Neural progenitor cell (in vitro differentiated cells): ENCODE data around the gene PTPRG. TPM values are rescaled to one million over a fixed set of nuclear protein-coding genes. Genes with fewer than 3 reads are reported as not detected.
"Not testable (repeated sequence)": the region's sequence is repeated elsewhere in the genome, so short reads cannot be mapped to it uniquely, and the experiment has no call there.

Experiments used
- DNase-seq: peaks from one replicate; pipeline ENCODE4 v3.0.0-alpha.2; 2016; ENCODE audit warnings: low spot score
- H2AFZ ChIP-seq: fragments of 200-600 bp; sonication (generic); replicated peaks from 2 replicates; pipeline ENCODE4 v1.6.1; 2016; ENCODE audit warnings: antibody characterized with exemption
- H3F3A ChIP-seq: fragments of 200-600 bp; sonication (generic); 2 replicates; pipeline ENCODE4 v1.6.1; 2016; ENCODE audit warnings: antibody characterized with exemption, low read depth
- H3K27ac ChIP-seq: fragments of 200-600 bp; sonication (generic); 2 replicates; pipeline ENCODE4 v1.5.1; 2016; ENCODE audit warnings: mild to moderate bottlenecking
- H3K27me3 ChIP-seq: fragments of 200-600 bp; sonication (generic); 2 replicates; pipeline ENCODE4 v1.6.1; 2016; ENCODE audit warnings: mild to moderate bottlenecking, moderate library complexity
- H3K36me3 ChIP-seq: fragments of 200-600 bp; sonication (generic); 2 replicates; pipeline ENCODE4 v1.5.1; 2016
- H3K4me1 ChIP-seq: fragments of 200-600 bp; sonication (generic); 2 replicates; pipeline ENCODE4 v1.6.1; 2016; ENCODE audit warnings: mixed run types
- H3K4me2 ChIP-seq: fragments of 200-600 bp; sonication (generic); 2 replicates; pipeline ENCODE4 v1.6.1; 2016
- H3K4me3 ChIP-seq: fragments of 200-600 bp; sonication (generic); 2 replicates; pipeline ENCODE4 v1.5.1; 2016
- H3K79me2 ChIP-seq: fragments of 200-600 bp; sonication (generic); 2 replicates; pipeline ENCODE4 v1.6.1; 2016; ENCODE audit warnings: low read depth
- H3K9ac ChIP-seq: fragments of 200-600 bp; sonication (generic); 2 replicates; pipeline ENCODE4 v1.6.1; 2016
- H3K9me3 ChIP-seq: fragments of 200-600 bp; sonication (generic); 2 replicates; pipeline ENCODE4 v1.5.1; 2016; ENCODE audit warnings: low read depth
- H4K20me1 ChIP-seq: fragments of 200-600 bp; sonication (generic); 2 replicates; pipeline ENCODE4 v1.6.1; 2016; ENCODE audit warnings: low read depth
- H3K27ac Mint-ChIP-seq: 3 replicates; pipeline ENCODE4 v1.8.0; 2021; ENCODE audit warnings: mixed read lengths
- H3K27me3 Mint-ChIP-seq: 2 replicates; pipeline ENCODE4 v1.8.0; 2022; ENCODE audit warnings: low read depth, mild to moderate bottlenecking, inconsistent platforms, moderate library complexity, mixed read lengths; ENCODE audit not compliant: insufficient read depth
- H3K36me3 Mint-ChIP-seq: 3 replicates; pipeline ENCODE4 v1.8.0; 2021; ENCODE audit warnings: mixed read lengths
- H3K4me1 Mint-ChIP-seq: 3 replicates; pipeline ENCODE4 v1.8.0; 2021; ENCODE audit warnings: mixed read lengths
- H3K4me3 Mint-ChIP-seq: 3 replicates; pipeline ENCODE4 v1.8.0; 2021; ENCODE audit warnings: mild to moderate bottlenecking, moderate library complexity, mixed read lengths
- H3K9me3 Mint-ChIP-seq: 3 replicates; pipeline ENCODE4 v1.8.0; 2020; ENCODE audit warnings: mixed read lengths
- CTCF ChIP-seq: fragments of 200-600 bp; sonication (generic); IDR thresholded peaks from 2 replicates; pipeline ENCODE4 v1.5.1; 2017; ENCODE audit warnings: antibody characterized with exemption, mild to moderate bottlenecking
- EZH2 ChIP-seq: fragments of 200-600 bp; sonication (generic); IDR thresholded peaks from 2 replicates; pipeline ENCODE4 v1.6.1; 2017; ENCODE audit warnings: antibody characterized with exemption, mild to moderate bottlenecking, moderate library complexity
- EZH2phosphoT487 ChIP-seq: fragments of 200-600 bp; sonication (generic); IDR thresholded peaks from 2 replicates; pipeline ENCODE4 v1.6.1; 2017; ENCODE audit warnings: antibody characterized with exemption
- total RNA-seq: library from RNA; depleted of rRNA; stranded (reverse); fragments of >200 nt; gene quantifications from 2 replicates; pipeline ENCODE4 v1.2.3, GENCODE V29; 2015; ENCODE audit warnings: low replicate concordance

Gene PTPRG
- total RNA-seq, 1 donor from 2014 or later = 65.3 TPM

DNA sequence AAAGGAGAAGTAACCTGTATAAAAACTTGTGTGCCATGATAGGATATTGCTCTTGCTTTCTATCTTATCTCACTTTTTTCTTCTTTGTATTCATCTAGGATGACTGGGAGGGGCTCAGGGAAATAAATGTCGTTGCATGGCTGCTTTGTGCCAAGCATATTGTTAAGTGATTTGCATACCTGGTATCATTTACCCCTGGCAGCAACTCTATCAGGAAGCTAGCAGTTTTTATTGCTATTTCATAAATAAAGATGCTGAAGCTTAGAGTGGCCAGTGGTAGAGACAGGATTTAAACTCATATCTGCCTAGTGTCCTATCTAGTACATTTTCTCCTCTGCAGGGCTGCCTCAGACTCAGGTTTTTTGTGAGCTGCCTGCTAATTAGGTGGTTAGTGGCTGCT, 253.3 kb downstream of the PTPRG start:
- no peaks in the 10 kb centered on the region for H3K9me3 ChIP-seq
- no peaks in the 10 kb centered on the region for H3K9me3 Mint-ChIP-seq
- H3K4me1 Mint-ChIP-seq = peaks cover 12% of the 10 kb centered on the region
- H4K20me1 ChIP-seq = peaks cover 55% of the 10 kb centered on the region
- H3K4me3 ChIP-seq = no peak overlapping the region
- TF ChIP-seq CTCF (no peak), EZH2phosphoT487 (no peak), EZH2 (no peak)
- no peak overlapping the region for H3K4me3 Mint-ChIP-seq
- H3K4me2 ChIP-seq = no peak overlapping the region
- no peaks in the 10 kb centered on the region for H3F3A ChIP-seq
- no peak overlapping the region for H2AFZ ChIP-seq
- no peaks in the 10 kb centered on the region for H3K27me3 ChIP-seq
- H3K27ac Mint-ChIP-seq = no peak overlapping the region
- no peaks in the 10 kb centered on the region for H3K36me3 ChIP-seq
- peaks cover 74% of the 10 kb centered on the region for H3K79me2 ChIP-seq
- H3K27me3 Mint-ChIP-seq = no peaks in the 10 kb centered on the region
- peaks cover 4% of the 10 kb centered on the region for H3K4me1 ChIP-seq
- no peak overlapping the region for H3K27ac ChIP-seq
- H3K36me3 Mint-ChIP-seq = no peaks in the 10 kb centered on the region
- DNase-seq = no peak
- H3K9ac ChIP-seq = no peak overlapping the region

GRCh38 chr3:61816304-61816703, 254.9 kb downstream of the PTPRG start:
- not testable (repeated sequence) for H3K27ac Mint-ChIP-seq, H3K27me3 Mint-ChIP-seq, H3K4me2 ChIP-seq, H3K36me3 ChIP-seq, H2AFZ ChIP-seq, H3K9ac ChIP-seq, H3K4me3 Mint-ChIP-seq, H3K4me1 Mint-ChIP-seq, H3K4me1 ChIP-seq, H3K9me3 Mint-ChIP-seq, DNase-seq, H3F3A ChIP-seq, H3K27me3 ChIP-seq, H3K27ac ChIP-seq, H3K4me3 ChIP-seq, H3K9me3 ChIP-seq, H3K36me3 Mint-ChIP-seq
- Histone ChIP-seq H3K79me2 (peaks cover 74% of the 10 kb centered on the region), H4K20me1 (peaks cover 39% of the 10 kb centered on the region)

DNA sequence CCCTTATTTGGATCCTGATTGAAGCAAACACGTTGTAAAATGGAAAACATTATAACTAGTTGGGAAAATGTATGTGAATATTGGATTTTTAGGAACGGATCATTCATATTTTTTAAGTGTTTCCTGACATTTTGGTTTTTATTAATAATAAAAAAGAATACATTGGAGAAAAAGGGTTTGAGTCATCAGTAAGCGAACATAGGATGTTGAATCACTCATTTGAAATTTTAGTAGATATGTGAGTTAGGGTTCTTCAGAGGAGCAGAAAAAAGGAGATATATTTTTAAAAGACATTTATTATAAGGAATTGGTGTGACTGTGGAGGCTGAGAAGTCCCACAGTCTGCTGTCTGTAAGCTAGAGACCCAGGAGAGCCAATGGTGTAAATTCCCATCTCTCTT, 258.5 kb downstream of the PTPRG start:
- H3K4me3 Mint-ChIP-seq = no peak overlapping the region
- H3K9me3 Mint-ChIP-seq = no peaks in the 10 kb centered on the region

More for the DNA sequence above, 258.5 kb downstream of the PTPRG start:
- Histone ChIP-seq H2AFZ (no peak overlapping the region), H3K27me3 (no peaks in the 10 kb centered on the region), H3K36me3 (no peaks in the 10 kb centered on the region), H3K9ac (no peak overlapping the region), H3K4me3 (no peak overlapping the region), H3F3A (no peaks in the 10 kb centered on the region), H3K4me2 (no peak overlapping the region), H3K27ac (no peak overlapping the region), H4K20me1 (peaks cover 32% of the 10 kb centered on the region), H3K4me1 (peaks cover 3% of the 10 kb centered on the region), H3K79me2 (peaks cover 85% of the 10 kb centered on the region), H3K9me3 (no peaks in the 10 kb centered on the region)
- no peak overlapping the region for H3K27ac Mint-ChIP-seq
- DNase-seq = no peak
- TF ChIP-seq EZH2 (no peak), CTCF (no peak), EZH2phosphoT487 (no peak)
- peaks cover 4% of the 10 kb centered on the region for H3K4me1 Mint-ChIP-seq
- peaks cover 3% of the 10 kb centered on the region for H3K36me3 Mint-ChIP-seq
- H3K27me3 Mint-ChIP-seq = peaks cover 2% of the 10 kb centered on the region
